ENCODE data around the gene ADD3.
"Not testable (repeated sequence)": the region's sequence is repeated elsewhere in the genome, so short reads cannot be mapped to it uniquely, and the experiment has no call there.

The ADD3 gene

GRCh38 chr10:109976681-109977080, 31.1 kb upstream of the ADD3 start:
- DNase-seq = peak; percentile 16

- no peak for DNase-seq
Measured at GRCh38 chr10:109977382-109977806, 30.4 kb upstream of the ADD3 start.

DNA sequence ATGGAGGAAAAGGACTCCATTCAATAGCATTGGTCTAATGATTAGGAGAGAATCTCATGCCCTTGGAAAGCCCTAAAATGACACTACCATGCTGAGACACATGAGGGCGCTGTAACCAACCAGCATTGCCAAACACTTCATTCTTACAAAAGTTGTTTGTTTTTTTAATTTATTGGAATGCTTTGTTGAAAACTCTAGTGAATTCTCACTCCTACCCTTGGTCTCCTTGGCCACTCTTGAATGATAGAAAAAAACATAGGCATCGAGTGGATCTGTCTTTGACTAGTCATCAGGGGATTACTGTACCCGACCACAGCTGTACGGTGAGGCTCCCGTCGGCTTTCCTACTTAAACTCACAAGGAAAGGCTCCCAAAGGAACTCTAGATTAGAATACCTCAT, 29.3 kb upstream of the ADD3 start:
- DNase-seq = no peak

DNA sequence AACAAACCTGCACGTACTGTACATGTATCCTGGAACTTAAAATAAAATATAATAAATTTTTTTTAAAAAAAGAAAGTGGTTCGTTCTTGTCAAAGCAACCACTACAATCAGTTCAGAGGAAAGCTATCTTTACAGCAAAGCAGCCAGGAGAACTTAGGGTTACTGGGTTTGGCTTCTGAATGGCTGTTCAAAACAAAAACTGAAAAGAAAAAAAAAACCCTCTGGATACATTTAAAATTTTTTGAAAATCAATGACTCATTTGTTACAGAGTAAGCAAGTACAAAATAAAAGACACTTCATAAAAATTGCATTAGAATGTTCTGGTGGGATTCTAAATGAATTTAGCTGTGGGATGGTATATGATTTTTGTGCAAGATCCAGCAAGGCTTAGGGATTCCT, 28.6 kb upstream of the ADD3 start:
- no peak for DNase-seq

DNA sequence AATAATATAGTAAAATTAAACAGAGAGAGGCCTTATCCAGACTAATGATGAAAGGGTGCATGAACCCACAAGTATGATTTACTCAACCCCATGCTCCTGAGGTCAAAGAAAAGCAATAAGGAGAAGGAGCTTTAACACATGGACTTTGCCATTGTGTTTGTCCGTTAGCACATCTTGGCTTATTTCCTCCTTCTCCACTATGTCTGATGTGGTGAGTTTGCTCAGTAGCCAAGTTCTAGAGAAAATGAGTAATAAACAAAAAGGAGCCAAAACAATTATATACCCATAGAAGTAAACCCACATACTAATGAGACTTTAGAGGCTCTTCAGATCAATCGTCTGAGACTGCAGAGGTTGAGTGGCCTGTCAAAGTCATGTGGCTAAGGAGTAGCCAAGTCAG, 26.1 kb upstream of the ADD3 start:
- no peak for DNase-seq

- no peak for DNase-seq
Measured at GRCh38 chr10:109982123-109982522, 25.7 kb upstream of the ADD3 start.

DNA sequence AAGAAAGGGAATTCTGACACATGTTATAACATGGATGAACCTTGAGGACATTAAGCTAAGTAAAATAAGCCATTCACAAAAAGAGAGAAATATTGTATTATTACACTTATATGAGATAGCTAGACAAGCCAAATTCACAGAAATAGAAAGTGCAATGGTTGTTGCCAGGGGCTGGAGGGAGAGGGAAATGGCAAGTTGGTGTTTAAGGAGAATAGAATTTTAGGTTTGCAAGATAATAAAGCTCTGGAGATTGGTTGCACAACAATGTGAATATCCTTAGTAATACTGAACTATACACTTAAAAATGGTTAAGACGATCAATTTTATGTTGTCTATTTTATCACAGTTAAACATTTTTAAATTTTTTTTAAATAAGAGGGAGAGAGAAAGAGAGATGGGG, 25.0 kb upstream of the ADD3 start:
- no peak for DNase-seq

GRCh38 chr10:109984013-109984412, 23.8 kb upstream of the ADD3 start:
- DNase-seq = no peak

DNA sequence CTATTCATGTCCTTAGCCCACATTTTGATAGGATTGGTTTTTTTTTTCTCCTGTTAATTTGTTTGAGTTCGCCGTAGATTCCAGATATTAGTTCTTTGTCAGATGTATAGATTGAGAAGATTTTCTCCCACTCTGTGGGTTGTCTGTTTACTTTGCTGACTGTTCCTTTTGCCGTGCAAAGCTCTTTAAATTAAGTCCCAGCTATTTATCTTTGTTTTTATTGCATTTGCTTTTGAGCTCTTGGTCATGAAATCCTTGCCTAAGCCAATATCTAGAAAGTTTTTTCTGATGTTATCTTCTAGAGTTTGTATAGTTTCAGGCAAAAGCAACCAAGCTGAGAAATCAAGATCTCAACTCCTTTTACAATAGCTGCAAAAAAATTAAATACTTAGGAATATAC, 22.0 kb upstream of the ADD3 start:
- not testable (repeated sequence) for DNase-seq

GRCh38 chr10:109987452-109988211, 20.2 kb upstream of the ADD3 start:
- DNase-seq = no peak

- DNase-seq = no peak
Measured at GRCh38 chr10:109988212-109988596, 19.6 kb upstream of the ADD3 start.

DNA sequence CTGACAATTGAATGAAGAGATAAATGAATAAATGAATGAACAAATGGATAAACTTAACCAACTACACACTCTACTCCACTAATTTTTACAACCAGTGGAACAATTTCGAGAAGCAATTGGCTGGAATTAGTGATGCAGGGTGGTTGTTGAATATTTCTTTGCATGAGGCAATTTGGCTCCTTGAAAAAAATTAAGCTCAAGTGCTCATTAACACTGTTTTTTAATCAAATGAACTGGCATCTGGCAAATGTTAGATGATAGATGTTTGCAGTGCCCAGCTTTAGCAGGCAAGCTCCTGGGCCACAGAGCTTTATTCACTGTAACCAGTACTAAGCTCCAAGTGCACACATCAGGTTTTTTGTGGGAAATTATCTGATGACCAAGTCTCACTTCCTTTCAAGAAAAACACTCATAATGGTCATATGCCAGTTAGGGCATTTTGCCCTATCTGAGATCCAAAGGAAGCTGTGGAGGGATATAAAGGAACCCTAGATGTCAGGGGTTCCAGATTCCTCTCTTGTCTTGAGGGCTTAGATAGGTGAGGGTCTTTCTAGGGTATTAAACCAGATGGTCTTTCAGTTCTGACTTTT, 16.4 kb upstream of the ADD3 start:
- no peak for DNase-seq

DNA sequence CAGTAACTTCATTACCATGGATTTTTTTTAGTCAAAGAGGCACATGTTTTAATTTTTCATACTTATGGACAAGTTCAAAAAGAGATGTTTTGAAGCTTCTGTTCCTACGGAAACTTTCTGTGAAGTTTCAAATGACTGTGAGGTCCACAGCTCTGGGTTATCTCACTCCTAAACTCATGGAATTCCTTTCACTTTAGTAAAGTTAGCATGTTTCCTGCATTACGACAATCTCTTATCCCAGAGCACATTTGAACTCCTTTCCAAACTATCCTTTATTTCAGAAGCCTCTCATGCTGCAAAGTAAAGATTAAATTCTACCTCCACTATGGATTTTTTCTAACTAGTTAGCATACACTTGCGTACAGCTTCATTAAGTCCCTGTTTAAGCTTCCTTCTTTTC, 15.3 kb upstream of the ADD3 start:
- no peak for DNase-seq

DNA sequence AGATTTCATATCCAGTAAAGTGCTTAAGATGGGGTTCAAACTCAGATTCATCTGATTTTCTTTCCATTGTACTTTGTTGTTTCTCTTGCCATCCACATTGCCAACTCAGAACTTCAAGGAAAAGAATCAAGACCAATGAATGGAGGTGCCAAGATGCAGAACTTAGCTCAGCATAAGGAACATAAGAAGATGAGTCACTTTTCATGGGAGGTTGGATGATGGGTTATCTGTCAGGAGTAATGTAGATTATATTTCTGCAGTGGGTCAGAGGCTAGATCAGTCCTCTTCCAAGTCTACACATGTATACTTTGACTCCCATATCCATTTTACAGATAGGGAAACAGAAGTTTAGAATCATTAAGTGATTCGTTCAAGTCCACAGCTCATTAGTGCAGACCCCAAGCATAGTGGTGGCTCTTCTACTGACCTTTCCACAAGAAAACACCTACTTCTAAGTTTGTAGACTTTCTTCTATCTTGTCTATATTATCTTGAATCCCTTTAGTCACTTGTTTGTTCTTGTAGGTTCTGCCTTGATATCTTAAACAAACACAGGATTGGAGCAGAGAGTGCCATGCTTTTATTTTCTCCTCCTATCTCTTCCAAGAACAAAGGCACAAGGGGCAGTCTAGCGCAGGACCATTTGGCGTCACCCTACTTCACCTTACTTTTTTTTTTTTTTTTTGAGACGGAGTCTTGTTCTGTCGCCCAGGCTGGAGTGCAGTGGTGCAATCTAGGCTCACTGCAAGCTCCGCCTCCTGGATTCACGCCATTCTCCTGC, 14.0 kb upstream of the ADD3 start:
- DNase-seq = no peak

GRCh38 chr10:109994711-109995577, 12.8 kb upstream of the ADD3 start:
- DNase-seq = no peak

- no peak for DNase-seq
Measured at GRCh38 chr10:109995595-109995994, 12.2 kb upstream of the ADD3 start.

GRCh38 chr10:109996225-109996624, 11.6 kb upstream of the ADD3 start:
- no peak for DNase-seq

DNA sequence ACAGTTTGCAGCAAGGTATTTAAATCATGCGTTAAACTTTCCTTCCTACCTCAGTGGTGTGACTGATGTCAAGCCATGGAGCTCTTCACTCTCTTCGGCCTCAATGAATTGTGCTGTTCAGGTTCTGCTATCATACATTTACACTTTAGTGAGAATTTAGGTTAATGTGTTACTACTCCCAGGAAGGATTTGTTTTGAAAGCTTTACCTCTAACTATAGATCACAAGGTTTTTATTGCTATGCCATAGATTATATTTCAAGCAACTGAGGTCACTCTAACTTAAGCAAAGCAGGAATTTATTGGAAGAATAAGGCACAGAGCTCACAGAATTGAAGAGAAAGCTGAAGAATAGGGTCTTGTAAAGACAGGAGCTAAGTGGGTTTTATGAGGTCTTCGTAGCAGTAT, 11.0 kb upstream of the ADD3 start:
- no peak for DNase-seq

DNA sequence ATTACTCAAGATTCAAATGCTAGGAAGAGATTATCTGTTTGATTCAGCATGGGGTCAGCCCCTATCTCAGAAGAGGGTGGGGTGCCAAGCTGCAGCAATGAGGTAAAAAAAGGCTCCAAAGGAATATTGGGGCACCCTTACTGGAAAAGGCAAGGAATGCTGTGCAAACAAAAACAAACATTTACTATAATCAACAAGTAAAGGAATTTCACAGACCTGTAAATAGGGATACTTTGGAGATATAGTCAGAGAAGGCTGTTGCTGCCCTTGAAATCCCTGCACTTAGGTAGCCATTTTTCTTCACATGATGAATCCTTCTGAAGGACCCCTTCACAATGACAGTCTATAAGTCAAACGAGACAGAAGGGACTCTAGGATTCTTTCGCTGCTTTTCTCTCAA, 10.6 kb upstream of the ADD3 start:
- no peak for DNase-seq

- DNase-seq = no peak
Measured at GRCh38 chr10:109998513-109998912, 9.3 kb upstream of the ADD3 start.

- DNase-seq = no peak
Measured at GRCh38 chr10:110002801-110003523, 4.8 kb upstream of the ADD3 start.

GRCh38 chr10:110003524-110003885, 4.3 kb upstream of the ADD3 start:
- no peak for DNase-seq

- DNase-seq = no peak
Measured at GRCh38 chr10:110005719-110006118, 2.1 kb upstream of the ADD3 start.
